ENCODE measurements around the gene NCAM1. TPM values are rescaled to one million over a fixed set of nuclear protein-coding genes. Genes with fewer than 3 reads are reported as not detected.

NCAM1 gene
- total RNA-seq, 2 experiments from 2014 or later, result 0.72 to 1.0 TPM

DNA sequence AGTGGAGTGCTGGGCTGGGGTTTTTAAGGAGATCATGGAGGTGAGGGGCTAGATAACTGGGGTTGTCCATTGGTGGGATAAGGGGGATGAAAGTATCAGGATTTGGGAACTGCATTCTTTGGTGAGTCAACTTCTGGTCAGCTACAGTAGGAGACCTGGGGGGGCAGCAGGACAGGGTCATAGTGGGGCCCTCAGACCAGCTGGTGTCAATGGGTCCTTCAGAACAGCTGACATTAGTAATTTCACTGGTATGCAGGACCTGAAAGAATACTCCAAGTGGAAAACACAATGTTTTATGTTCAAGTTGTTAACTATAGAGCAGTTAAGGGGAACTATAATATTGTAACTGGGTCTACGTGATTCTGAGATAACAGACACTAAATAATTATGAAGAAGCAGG, 350.3 kb downstream of the NCAM1 start:
- Mint-ChIP-seq H3K4me1 (peaks cover 10% of the 10 kb centered on the region), H3K36me3 (no peaks in the 10 kb centered on the region), H3K4me3 (no peak overlapping the region), H3K27ac (no peak overlapping the region), H3K9me3 (no peaks in the 10 kb centered on the region), H3K27me3 (no peaks in the 10 kb centered on the region)
- POLR2A ChIA-PET, result no interaction called here
- DNase-seq (no peak), ATAC-seq (ENCODE audit: low read depth) (no peak)

DNA sequence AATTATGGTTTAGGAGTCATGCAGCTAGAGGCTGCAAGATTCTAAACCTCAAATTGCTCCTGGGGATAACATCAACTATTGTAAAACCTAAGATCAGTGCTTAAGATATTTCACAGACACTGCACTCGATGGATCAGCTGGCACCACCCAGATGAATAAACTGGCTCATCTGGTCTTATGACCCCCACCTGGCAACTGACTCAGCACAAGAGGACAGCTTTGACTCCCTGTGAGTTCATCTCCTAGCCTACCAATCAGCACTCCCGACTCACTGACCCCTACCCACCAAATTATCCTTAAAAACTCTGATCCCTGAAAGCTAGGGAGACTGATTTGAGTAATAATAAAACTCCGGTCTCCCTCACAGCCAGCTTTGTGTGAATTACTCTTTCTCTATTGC, 352.4 kb downstream of the NCAM1 start:
- peaks cover 12% of the 10 kb centered on the region for H3K4me1 Mint-ChIP-seq
- POLR2A ChIA-PET, result no interaction called here
- H3K9me3 Mint-ChIP-seq, result no peaks in the 10 kb centered on the region
- peak overlapping the region; percentile 72 for H3K27ac Mint-ChIP-seq
- ATAC-seq (ENCODE audit: low read depth) (no peak), DNase-seq (no peak)
- H3K4me3 Mint-ChIP-seq, result peak overlapping the region; percentile 77
- H3K27me3 Mint-ChIP-seq, result no peaks in the 10 kb centered on the region
- peaks cover 15% of the 10 kb centered on the region for H3K36me3 Mint-ChIP-seq

DNA sequence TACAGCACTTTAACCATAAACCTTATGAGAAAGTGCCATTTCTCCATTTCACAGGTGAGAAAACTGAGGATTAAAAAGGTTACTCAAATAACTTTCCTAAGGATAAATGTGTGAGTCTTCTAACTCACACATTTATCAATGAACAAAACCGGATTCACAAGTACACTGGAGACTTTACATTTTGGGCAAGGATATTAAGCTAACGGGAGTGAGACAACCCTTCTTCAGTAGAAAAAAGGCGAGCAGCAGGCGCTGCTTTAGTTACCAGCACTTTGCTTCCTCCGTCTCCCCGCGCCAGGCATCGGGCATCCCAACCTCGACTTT, 352.8 kb downstream of the NCAM1 start:
- Mint-ChIP-seq H3K4me1 (peaks cover 12% of the 10 kb centered on the region), H3K9me3 (no peaks in the 10 kb centered on the region), H3K27ac (peak overlapping the region; percentile 72), H3K4me3 (peak overlapping the region; percentile 77), H3K36me3 (peaks cover 18% of the 10 kb centered on the region), H3K27me3 (no peaks in the 10 kb centered on the region)
- no peak for ATAC-seq (ENCODE audit: low read depth)
- no peak for DNase-seq
- POLR2A ChIA-PET, result interaction anchor here (0.6 kb wide), 1 partner anchor 1465 kb away, joined by 4 read pairs; no protein-coding TSS in a partner anchor

DNA sequence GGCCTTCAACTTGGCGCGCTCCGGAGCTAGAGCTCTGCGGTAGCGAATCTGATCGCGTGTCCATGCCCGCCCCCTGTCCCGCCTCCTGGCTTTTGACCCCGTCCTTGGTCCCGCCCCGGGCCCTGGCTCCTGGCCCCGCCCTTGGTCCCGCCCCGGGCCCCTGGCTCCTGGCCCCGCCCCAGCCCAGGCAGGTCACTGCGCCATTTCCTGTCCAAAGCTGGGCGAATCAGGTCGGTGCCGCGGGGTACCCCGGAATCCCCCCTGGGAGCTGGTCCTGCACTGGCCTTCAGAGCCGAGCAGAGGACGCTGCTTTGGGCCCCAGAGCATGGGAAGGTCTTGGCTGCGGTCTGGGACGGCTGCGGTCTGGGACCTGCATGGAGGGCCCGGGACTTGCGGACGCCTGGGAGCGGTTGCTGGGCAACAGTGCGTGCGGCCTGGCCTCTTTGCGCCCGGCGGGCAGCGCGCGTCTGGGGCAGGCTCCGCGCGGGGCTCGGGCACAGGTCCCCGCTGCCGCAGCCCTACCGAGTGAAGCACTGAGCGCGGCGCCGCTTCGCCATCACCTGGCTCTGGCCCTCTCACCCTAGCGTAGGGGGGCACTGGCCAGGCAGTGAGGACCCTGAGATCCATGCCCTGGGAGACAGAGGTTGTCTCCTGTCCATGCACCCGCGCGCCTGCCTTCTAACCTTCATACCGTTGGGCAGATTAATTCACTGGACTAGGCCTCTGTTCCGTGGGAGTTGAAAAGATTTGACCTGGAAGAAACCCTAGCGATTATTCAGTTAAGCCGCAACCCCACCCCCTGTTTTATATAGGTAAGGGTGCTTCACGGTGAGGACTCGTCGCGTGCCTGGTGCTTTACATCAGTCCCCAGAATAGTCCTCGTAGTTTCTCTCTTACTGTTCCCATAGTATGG, 353.4 kb downstream of the NCAM1 start, which contains the start of gene TTC12:
TSS of gene TTC12 (plus strand) at position 195 of the 913 bp plus-strand sequence. CDS start 1,675 bp downstream, outside the sequence.
- ATAC-seq (ENCODE audit: low read depth) (peak; percentile 97), DNase-seq (peak; percentile 97)
- peaks cover 19% of the 10 kb centered on the region for H3K36me3 Mint-ChIP-seq
- H3K4me3 Mint-ChIP-seq, result peak within 1 kb of the TSS; percentile 77
- POLR2A ChIA-PET, result interaction anchor here (0.6 kb wide), 2 partner anchors 559 to 1466 kb away, joined by 4 read pairs; no protein-coding TSS in a partner anchor
- peaks cover 12% of the 10 kb centered on the region for H3K4me1 Mint-ChIP-seq
- no peaks in the 10 kb centered on the region for H3K27me3 Mint-ChIP-seq
- peak within 1 kb of the TSS; percentile 72 for H3K27ac Mint-ChIP-seq
- H3K9me3 Mint-ChIP-seq, result no peaks in the 10 kb centered on the region

DNA sequence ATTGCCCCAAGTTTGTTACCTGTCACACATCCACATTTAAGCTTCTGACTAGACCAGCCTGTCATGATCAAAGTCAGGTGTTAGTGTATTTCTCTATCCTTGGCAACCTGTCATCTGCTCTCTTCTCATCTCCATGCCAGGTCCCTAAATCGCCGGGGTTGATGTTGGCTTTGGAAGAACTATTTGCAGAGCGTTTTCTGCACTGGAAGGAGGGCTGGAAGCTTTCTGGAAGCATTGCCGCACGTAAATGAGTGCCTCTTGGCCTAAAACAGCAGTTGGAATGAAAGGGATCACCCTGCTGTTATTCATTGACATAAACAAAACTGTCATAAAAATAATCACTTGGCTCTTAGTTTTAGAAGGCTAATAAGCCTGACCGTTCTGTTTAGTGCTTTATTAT, 354.6 kb downstream of the NCAM1 start:
- Mint-ChIP-seq H3K27me3 (no peaks in the 10 kb centered on the region), H3K27ac (no peak overlapping the region)

DNA sequence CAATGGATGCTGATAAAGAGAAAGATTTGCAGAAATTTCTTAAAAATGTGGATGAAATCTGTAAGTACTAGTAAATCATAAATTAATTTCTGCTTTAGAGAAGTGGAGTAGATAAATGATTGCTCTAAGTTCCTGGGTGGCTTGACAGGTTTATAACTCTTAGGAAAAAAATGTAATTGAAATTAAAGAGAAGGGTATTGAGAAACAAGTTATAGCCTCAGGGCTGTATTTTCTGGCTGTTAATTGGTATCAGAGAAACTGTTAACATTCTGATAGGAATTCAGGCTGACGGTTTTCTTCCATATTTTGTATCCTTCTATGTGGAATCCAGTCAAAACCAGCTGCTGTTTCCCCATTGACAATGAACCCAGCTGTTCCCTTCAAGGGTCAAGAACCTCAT, 355.0 kb downstream of the NCAM1 start:
- POLR2A ChIA-PET, result no interaction called here
- Mint-ChIP-seq H3K4me1 (peaks cover 12% of the 10 kb centered on the region), H3K9me3 (no peaks in the 10 kb centered on the region), H3K27me3 (no peaks in the 10 kb centered on the region), H3K27ac (no peak overlapping the region), H3K36me3 (peaks cover 23% of the 10 kb centered on the region), H3K4me3 (no peak overlapping the region)
- DNase-seq (no peak), ATAC-seq (ENCODE audit: low read depth) (no peak)

More for the DNA sequence above, 354.6 kb downstream of the NCAM1 start:
- peak overlapping the region; percentile 77 for H3K4me3 Mint-ChIP-seq
- no peak for ATAC-seq (ENCODE audit: low read depth)
- peaks cover 23% of the 10 kb centered on the region for H3K36me3 Mint-ChIP-seq
- peaks cover 12% of the 10 kb centered on the region for H3K4me1 Mint-ChIP-seq
- DNase-seq, result no peak
- POLR2A ChIA-PET, result no interaction called here
- no peaks in the 10 kb centered on the region for H3K9me3 Mint-ChIP-seq

DNA sequence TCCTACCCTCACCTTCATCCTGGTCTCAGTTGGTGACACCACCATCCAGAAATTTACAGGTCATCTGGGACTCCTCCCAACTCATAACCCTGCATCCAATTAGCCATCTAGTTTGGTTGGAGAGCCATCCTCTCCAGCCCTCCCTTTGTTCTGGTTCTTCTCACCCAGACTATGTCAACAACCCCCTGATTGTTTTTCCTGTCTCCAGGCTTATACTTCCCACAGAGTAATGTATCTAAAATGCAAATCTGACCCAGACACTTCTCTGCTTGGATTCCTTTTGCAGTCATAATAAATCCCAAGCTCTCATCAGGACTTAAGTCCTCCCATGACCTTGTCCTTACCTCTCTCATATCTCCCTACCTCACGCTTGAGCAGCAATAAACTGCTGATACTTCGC, 356.1 kb downstream of the NCAM1 start:
- H3K9me3 Mint-ChIP-seq, result no peaks in the 10 kb centered on the region
- H3K27ac Mint-ChIP-seq, result no peak overlapping the region

DNA sequence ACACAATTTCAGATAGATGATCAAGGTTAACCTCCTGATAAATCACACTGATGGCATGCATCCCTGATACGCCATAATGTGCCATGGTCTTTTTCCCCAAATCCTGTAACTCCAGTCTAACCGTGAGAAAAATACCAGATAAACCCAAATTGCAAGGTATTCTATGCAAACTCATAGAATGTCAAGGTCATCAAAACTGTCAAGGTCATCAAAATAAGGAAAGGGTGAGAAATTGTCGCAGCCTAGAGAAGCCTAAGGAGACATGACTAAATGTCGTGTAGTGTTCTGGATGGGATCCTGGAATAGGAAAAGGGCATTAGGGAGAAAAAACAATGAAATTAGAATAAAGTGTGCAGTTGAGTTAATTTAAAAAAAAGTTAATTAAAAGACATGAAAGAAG, 357.9 kb downstream of the NCAM1 start:
- no peak overlapping the region for H3K4me3 Mint-ChIP-seq
- H3K4me1 Mint-ChIP-seq, result peaks cover 5% of the 10 kb centered on the region
- no peaks in the 10 kb centered on the region for H3K27me3 Mint-ChIP-seq
- H3K36me3 Mint-ChIP-seq, result peaks cover 23% of the 10 kb centered on the region
- DNase-seq (no peak), ATAC-seq (ENCODE audit: low read depth) (no peak)
- POLR2A ChIA-PET, result no interaction called here
- no peak overlapping the region for H3K27ac Mint-ChIP-seq
- H3K9me3 Mint-ChIP-seq, result no peaks in the 10 kb centered on the region

More for the DNA sequence above, 356.1 kb downstream of the NCAM1 start:
- no peak for ATAC-seq (ENCODE audit: low read depth)
- H3K4me3 Mint-ChIP-seq, result no peak overlapping the region
- POLR2A ChIA-PET, result no interaction called here
- H3K4me1 Mint-ChIP-seq, result peaks cover 12% of the 10 kb centered on the region
- DNase-seq, result no peak
- H3K36me3 Mint-ChIP-seq, result peaks cover 23% of the 10 kb centered on the region
- H3K27me3 Mint-ChIP-seq, result no peaks in the 10 kb centered on the region

DNA sequence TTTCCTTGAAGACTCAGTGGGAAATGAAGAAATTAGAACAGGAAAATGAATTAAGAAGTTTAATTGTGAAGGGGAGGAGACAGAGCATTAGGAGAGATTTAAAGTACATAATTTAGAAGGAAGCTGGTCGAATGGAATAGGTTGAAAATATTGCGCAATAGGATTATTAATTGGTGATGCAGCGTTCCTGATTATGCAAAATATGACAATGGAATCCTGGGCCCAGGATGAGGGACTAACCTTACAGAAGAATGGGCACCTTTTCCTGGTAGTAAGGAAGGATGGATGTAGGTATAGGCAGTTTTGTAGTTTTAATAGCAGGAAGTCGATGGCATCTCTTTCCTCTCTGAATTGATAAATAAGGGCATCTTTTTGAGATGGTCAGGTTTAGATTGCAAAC, 360.9 kb downstream of the NCAM1 start:
- Mint-ChIP-seq H3K27me3 (no peaks in the 10 kb centered on the region), H3K27ac (no peak overlapping the region), H3K4me3 (no peak overlapping the region), H3K4me1 (peaks cover 2% of the 10 kb centered on the region), H3K36me3 (peaks cover 22% of the 10 kb centered on the region), H3K9me3 (no peaks in the 10 kb centered on the region)
- POLR2A ChIA-PET, result no interaction called here
- ATAC-seq (ENCODE audit: low read depth) (no peak), DNase-seq (no peak)

DNA sequence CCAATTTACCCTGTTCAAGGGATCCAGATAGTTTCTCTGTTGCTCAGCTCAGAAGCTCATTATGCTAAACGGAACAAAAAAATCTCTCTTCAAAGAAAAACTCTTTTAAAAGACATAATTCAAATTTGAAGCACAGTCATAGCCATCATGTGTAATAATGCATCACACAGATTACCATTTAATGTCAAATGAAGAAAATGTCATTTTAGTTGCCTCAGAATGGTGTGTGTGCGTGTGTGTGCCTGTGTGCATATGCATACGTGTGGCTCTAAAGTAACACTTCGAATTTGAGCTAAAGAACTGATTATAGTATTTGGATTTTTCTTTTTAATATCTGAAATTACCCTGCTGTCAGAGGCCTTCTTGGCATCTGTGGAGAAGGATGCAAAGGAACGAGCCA, 363.0 kb downstream of the NCAM1 start:
- Mint-ChIP-seq H3K9me3 (no peaks in the 10 kb centered on the region), H3K27me3 (no peaks in the 10 kb centered on the region), H3K4me1 (no peaks in the 10 kb centered on the region), H3K36me3 (peaks cover 13% of the 10 kb centered on the region), H3K4me3 (no peak overlapping the region), H3K27ac (no peak overlapping the region)
- no peak for DNase-seq
- POLR2A ChIA-PET, result no interaction called here
- no peak for ATAC-seq (ENCODE audit: low read depth)

Data from activated naive CD8-positive, alpha-beta T cell treated with anti-CD3 and anti-CD28 coated beads, Interleukin-2, amount 10 ng/mL, durations not matched to agents 7 days and 5 days (primary cell).